Sigmoid colon (tissue), 4 donors: ENCODE results near the gene TTC33.

ENCODE experiments used
- CTCF ChIP-seq, 4 experiments: fragments of 450-650 bp in 3 of 4; fragments of 200-600 bp in 1 of 4; IDR thresholded peaks; one replicate each; pipeline ENCODE4 v1.5.1; 2016 to 2019; ENCODE audit warnings: antibody characterized with exemption in 4 of 4, mild to moderate bottlenecking in 3 of 4, moderate library complexity in 2 of 4
- EP300 ChIP-seq, 4 donors: sonication (generic); formaldehyde crosslinking; IDR thresholded peaks; one replicate each; pipeline ENCODE4 v1.6.1; 2017; ENCODE audit warnings: antibody characterized with exemption in 4 of 4
- POLR2A ChIP-seq, 2 donors: fragments of 450-650 bp; IDR thresholded peaks; one replicate each; pipeline ENCODE4 v1.6.1; 2016; ENCODE audit warnings: antibody characterized with exemption in 2 of 2, mild to moderate bottlenecking in 2 of 2, moderate library complexity in 2 of 2

- TF ChIP-seq CTCF (IDR thresholded peaks at IDR 0.05) (no peak), POLR2A (IDR thresholded peaks at IDR 0.05) (no peak), EP300 (IDR thresholded peaks at IDR 0.05) (no peak)
Measured at GRCh38 chr5:40554054-40554453, 201.7 kb downstream of the TTC33 start.
